Neural cell (in vitro differentiated cells): Measurements from ENCODE around the gene SEZ6. TPM values are rescaled to one million over a fixed set of nuclear protein-coding genes. Genes with fewer than 3 reads are reported as not detected.

Source experiments
- H2AFZ ChIP-seq: fragments of 200-600, 300-800 bp; sonication (generic), shearing (Covaris generic); 2 replicates; pipeline ENCODE4 v1.6.0; 2014; ENCODE audit warnings: low read depth, mild to moderate bottlenecking, antibody characterized with exemption, low read length, moderate library complexity
- H3F3A ChIP-seq: fragments of 200-600 bp; shearing (Covaris generic); 2 replicates; pipeline ENCODE4 v1.6.1; 2016; ENCODE audit warnings: mild to moderate bottlenecking, moderate library complexity, mixed read lengths, antibody characterized with exemption, low read length; ENCODE audit not compliant: insufficient read depth, poor library complexity, severe bottlenecking
- H3K27ac ChIP-seq: fragments of 200-600, 300-800 bp; sonication (generic), shearing (Covaris generic); 2 replicates; pipeline ENCODE4 v1.5.1; 2014; ENCODE audit warnings: mild to moderate bottlenecking, low read length, moderate library complexity
- H3K27me3 ChIP-seq: fragments of 300-800, 200-600 bp; sonication (generic), shearing (Covaris generic); 2 replicates; pipeline ENCODE4 v1.6.0; 2014; ENCODE audit warnings: mild to moderate bottlenecking, low read depth, low read length, moderate library complexity; ENCODE audit not compliant: insufficient read depth
- H3K36me3 ChIP-seq: fragments of 300-800, 200-600 bp; sonication (generic), shearing (Covaris generic); 2 replicates; pipeline ENCODE4 v1.5.1; 2014; ENCODE audit warnings: mild to moderate bottlenecking, antibody characterized with exemption, low read length, moderate library complexity; ENCODE audit not compliant: insufficient read depth
- H3K4me2 ChIP-seq: fragments of 300-800, 200-600 bp; sonication (generic), shearing (Covaris generic); 2 replicates; pipeline ENCODE4 v1.6.0; 2014; ENCODE audit warnings: mild to moderate bottlenecking, low read length
- H3K4me3 ChIP-seq: fragments of 300-800, 200-600 bp; sonication (generic), shearing (Covaris generic); 2 replicates; pipeline ENCODE4 v1.5.1; 2014; ENCODE audit warnings: mild to moderate bottlenecking, low read length, moderate library complexity
- H3K79me2 ChIP-seq: fragments of 200-600 bp; shearing (Covaris generic); replicated peaks from 2 replicates; pipeline ENCODE4 v1.6.0; 2014; ENCODE audit warnings: mild to moderate bottlenecking, low read length, moderate library complexity; ENCODE audit not compliant: insufficient read depth
- H3K9ac ChIP-seq: fragments of 300-800, 200-600 bp; sonication (generic), shearing (Covaris generic); 2 replicates; pipeline ENCODE4 v1.6.1; 2016; ENCODE audit warnings: mild to moderate bottlenecking, low read length, mixed read lengths
- H3K9me2 ChIP-seq: fragments of 200-600 bp; shearing (Covaris generic); 2 replicates; pipeline ENCODE4 v1.6.1; 2016; ENCODE audit warnings: mild to moderate bottlenecking, low read length, mixed read lengths; ENCODE audit not compliant: insufficient read depth
- H3K9me3 ChIP-seq: fragments of 200-600, 300-800 bp; sonication (generic), shearing (Covaris generic); 2 replicates; pipeline ENCODE4 v1.6.1; 2016; ENCODE audit warnings: mild to moderate bottlenecking, mixed run types, low read length, moderate library complexity, mixed read lengths
- H4K20me1 ChIP-seq: fragments of 200-600 bp; shearing (Covaris generic); 2 replicates; pipeline ENCODE4 v1.6.1; 2016; ENCODE audit warnings: mild to moderate bottlenecking, mixed run types; ENCODE audit not compliant: insufficient read depth
- CTCF ChIP-seq: fragments of 450-650 bp; IDR thresholded peaks from 2 replicates; pipeline ENCODE4 v1.5.1; 2014; ENCODE audit warnings: antibody characterized with exemption, mild to moderate bottlenecking, moderate library complexity; ENCODE audit not compliant: poor library complexity, severe bottlenecking
- EP300 ChIP-seq: fragments of 450-650 bp; conservative IDR thresholded peaks from 2 replicates; pipeline ENCODE4 v1.6.1; 2014; ENCODE audit warnings: antibody characterized with exemption, mild to moderate bottlenecking, moderate library complexity; ENCODE audit not compliant: poor library complexity, severe bottlenecking
- EZH2 ChIP-seq: fragments of 200-600, 300-800 bp; shearing (Covaris generic), sonication (generic); IDR thresholded peaks from 2 replicates; pipeline ENCODE4 v1.6.1; 2014; ENCODE audit warnings: antibody characterized with exemption, low read length, borderline replicate concordance, mild to moderate bottlenecking; ENCODE audit not compliant: insufficient read depth, poor library complexity, severe bottlenecking
- MXI1 ChIP-seq: fragments of 450-650 bp; conservative IDR thresholded peaks from 2 replicates; pipeline ENCODE4 v1.6.1; 2014; ENCODE audit warnings: antibody characterized with exemption, mild to moderate bottlenecking; ENCODE audit not compliant: poor library complexity, severe bottlenecking
- POLR2AphosphoS5 ChIP-seq: IDR thresholded peaks from 2 replicates; pipeline ENCODE4 v1.6.1; 2012
- RAD21 ChIP-seq: fragments of 450-650 bp; conservative IDR thresholded peaks from 2 replicates; pipeline ENCODE4 v1.6.1; 2014; ENCODE audit warnings: antibody characterized with exemption, mild to moderate bottlenecking, moderate library complexity
- REST ChIP-seq: IDR thresholded peaks from 2 replicates; pipeline ENCODE4 v1.6.1; 2012; ENCODE audit warnings: borderline replicate concordance
- SMC3 ChIP-seq: fragments of 450-650 bp; conservative IDR thresholded peaks from 2 replicates; pipeline ENCODE4 v1.6.1; 2014; ENCODE audit warnings: antibody characterized with exemption, mild to moderate bottlenecking, moderate library complexity; ENCODE audit not compliant: poor library complexity
- TAF1 ChIP-seq: IDR thresholded peaks from 2 replicates; pipeline ENCODE4 v1.6.1; 2012; ENCODE audit warnings: low read depth
- polyA plus RNA-seq: library from polyadenylated mRNA; depleted of rRNA; stranded (reverse); fragments of >200 nt; gene quantifications from 2 replicates; pipeline ENCODE4 v1.2.3, GENCODE V29; 2014

Gene SEZ6
- polyA plus RNA-seq, 1 donor from 2014 or later, result 15.1 TPM

DNA sequence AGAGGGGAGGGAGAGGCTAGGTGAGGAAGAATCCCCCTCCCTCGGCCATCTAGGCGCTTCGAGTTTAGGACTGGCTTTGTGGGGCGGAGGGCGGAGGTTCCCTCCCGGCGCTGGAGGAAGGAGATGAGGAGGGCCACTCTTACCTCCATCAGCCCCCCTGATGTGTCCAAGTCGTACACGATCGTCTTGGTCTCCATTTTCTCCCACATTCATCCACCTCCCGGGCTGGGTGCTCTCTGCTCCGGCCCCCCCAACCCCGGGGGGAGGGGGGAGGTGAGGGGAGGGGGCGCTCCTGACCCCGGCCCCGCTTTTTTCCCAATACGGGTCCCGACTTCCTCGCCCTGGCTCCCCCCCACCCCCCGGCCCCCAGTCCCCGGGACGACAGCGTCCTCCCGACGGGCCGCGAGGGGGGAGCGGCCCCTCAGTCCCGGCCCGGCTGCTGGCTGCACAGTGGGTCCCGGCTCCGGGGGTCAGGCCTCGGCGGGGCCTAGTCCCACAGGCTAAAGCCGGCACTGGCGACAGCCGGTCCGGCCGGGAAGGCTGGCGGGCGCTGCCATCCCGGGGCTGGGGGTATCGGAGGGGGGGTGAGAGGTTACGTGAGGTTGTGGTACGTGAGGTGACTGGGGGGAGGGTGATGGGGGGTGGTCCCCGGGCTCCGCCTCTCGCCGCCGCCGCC is 54.9 kb downstream of the SEZ6 start:
- H3K9ac ChIP-seq, result peak overlapping the region; percentile 99
- no peaks in the 10 kb centered on the region for H3K36me3 ChIP-seq
- H2AFZ ChIP-seq, result peak overlapping the region; percentile 13
- no peaks in the 10 kb centered on the region for H3K27me3 ChIP-seq
- no peak for TF ChIP-seq TAF1
- no peak for TF ChIP-seq RAD21
- TF ChIP-seq SMC3, result no peak
- TF ChIP-seq POLR2AphosphoS5, result peak; percentile 74
- peak; percentile 45 for TF ChIP-seq REST
- no peak for TF ChIP-seq EP300
- no peak for TF ChIP-seq MXI1
- no peak for TF ChIP-seq EZH2
- no peaks in the 10 kb centered on the region for H3K9me2 ChIP-seq
- peaks cover 7% of the 10 kb centered on the region for H4K20me1 ChIP-seq
- peak overlapping the region; percentile 98 for H3K27ac ChIP-seq
- H3F3A ChIP-seq, result peaks cover 2% of the 10 kb centered on the region
- H3K4me3 ChIP-seq, result peak overlapping the region; percentile 96
- peaks cover 48% of the 10 kb centered on the region for H3K79me2 ChIP-seq
- H3K9me3 ChIP-seq, result no peaks in the 10 kb centered on the region
- peak overlapping the region; percentile 58 for H3K4me2 ChIP-seq

DNA sequence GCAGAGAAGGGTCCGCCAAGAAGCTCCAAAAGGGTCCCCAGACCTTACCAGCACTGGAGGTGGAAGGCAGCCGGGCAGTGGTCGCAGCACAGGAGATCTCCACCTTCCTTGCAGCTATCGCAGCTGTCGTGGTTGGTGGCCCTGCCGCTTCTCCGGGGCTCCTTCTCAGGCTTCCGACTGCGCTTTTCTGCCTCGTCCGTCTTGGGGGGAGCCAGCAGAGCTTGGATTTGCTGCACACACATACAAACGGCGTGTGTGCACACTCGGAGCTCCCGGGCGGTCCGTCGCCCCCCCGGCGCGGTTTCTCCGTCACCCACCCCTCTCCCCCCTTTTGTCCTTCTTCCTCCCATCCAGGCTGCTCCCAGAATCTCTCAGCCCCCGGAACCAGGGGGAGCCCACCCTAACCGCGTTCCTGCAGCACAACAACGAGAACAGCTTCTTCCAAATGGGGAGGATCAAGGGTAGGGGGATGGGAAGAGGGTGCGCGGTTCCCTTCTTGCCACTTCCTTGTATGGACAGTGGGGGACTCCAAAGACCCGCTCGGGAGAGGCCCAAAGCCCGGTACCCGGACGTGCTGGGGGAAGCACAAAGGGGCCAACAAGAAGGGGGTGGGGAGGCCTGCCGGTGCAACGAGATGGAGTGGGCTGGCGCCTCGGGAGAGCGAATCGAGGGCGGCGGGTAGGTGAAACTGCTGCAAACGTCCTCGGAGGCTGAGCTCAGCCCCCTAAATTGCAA is 55.6 kb downstream of the SEZ6 start:
- Histone ChIP-seq H3K9ac (peak overlapping the region; percentile 99), H3K79me2 (peaks cover 55% of the 10 kb centered on the region)
- TF ChIP-seq CTCF (no peak), MXI1 (peak; percentile 39), EP300 (peak; percentile 13), TAF1 (no peak), POLR2AphosphoS5 (peak; percentile 59)

More for the DNA sequence above, 55.6 kb downstream of the SEZ6 start:
- Histone ChIP-seq H3K27ac (peak overlapping the region; percentile 98), H2AFZ (peak overlapping the region; percentile 13), H3K4me2 (peak overlapping the region; percentile 58), H3K9me2 (no peaks in the 10 kb centered on the region), H3K27me3 (no peaks in the 10 kb centered on the region), H4K20me1 (peaks cover 9% of the 10 kb centered on the region), H3K36me3 (no peaks in the 10 kb centered on the region), H3K4me3 (peak overlapping the region; percentile 96), H3F3A (peaks cover 2% of the 10 kb centered on the region), H3K9me3 (no peaks in the 10 kb centered on the region)
